Activated B cell treated with CpG ODN at 0.5 μM for 24 hours (primary cell): ENCODE results near the gene IL1F10. TPM values are rescaled to one million over a fixed set of nuclear protein-coding genes. Genes with fewer than 3 reads are reported as not detected.

Experiments used
- ATAC-seq: fragments of 200-7000 bp; cut with Tn5 transposase; one replicate; pipeline ENCODE4 v1.10.0; 2021; ENCODE audit warnings: low read depth, mild to moderate bottlenecking, moderate library complexity
- CTCF ChIA-PET: fragments of 350-600 bp; sonication (Branson Sonifier 250); formaldehyde crosslinking; loops from one replicate; lab custom pipeline; 2021; ENCODE audit warnings: antibody characterized with exemption; lab: Charles Lee
- POLR2A ChIA-PET: fragments of 350-600 bp; sonication (Branson Sonifier 250); formaldehyde crosslinking; loops from one replicate; lab custom pipeline; 2021; ENCODE audit warnings: antibody characterized with exemption; lab: Charles Lee
- DNase-seq: peaks from one replicate; pipeline ENCODE4 v3.0.0; 2022
- H3K27ac Mint-ChIP-seq: one replicate; pipeline ENCODE4 v1.8.0; 2020; ENCODE audit warnings: mixed read lengths
- H3K27me3 Mint-ChIP-seq: one replicate; pipeline ENCODE4 v1.8.0; 2021; ENCODE audit warnings: mixed read lengths
- H3K36me3 Mint-ChIP-seq: one replicate; pipeline ENCODE4 v1.8.0; 2021; ENCODE audit warnings: low read depth, mixed read lengths
- H3K4me1 Mint-ChIP-seq: one replicate; pipeline ENCODE4 v1.8.0; 2021; ENCODE audit warnings: mixed read lengths
- H3K4me3 Mint-ChIP-seq: one replicate; pipeline ENCODE4 v1.8.0; 2020; ENCODE audit warnings: mild to moderate bottlenecking, mixed read lengths
- H3K9me3 Mint-ChIP-seq: one replicate; pipeline ENCODE4 v1.8.0; 2020; ENCODE audit warnings: mixed read lengths
- CTCF ChIP-seq: fragments of 200-600 bp; IDR thresholded peaks from one replicate; pipeline ENCODE4 v1.8.0; 2022; ENCODE audit warnings: antibody characterized with exemption, mild to moderate bottlenecking
- intact Hi-C: fragments of 100-400 bp; cut with micrococcal nuclease; formaldehyde crosslinking; loops from one replicate; pipeline ENCODE4 v1.15.1; 2024
- total RNA-seq: library from RNA; stranded (reverse); gene quantifications from 2 replicates; pipeline ENCODE4 v1.2.3, GENCODE V29; 2022

The IL1F10 gene
- total RNA-seq, 1 donor from 2014 or later: not detected

- H3K4me3 Mint-ChIP-seq: no peak overlapping the region
- no peaks in the 10 kb centered on the region for H3K36me3 Mint-ChIP-seq
- H3K9me3 Mint-ChIP-seq: no peaks in the 10 kb centered on the region
- no peaks in the 10 kb centered on the region for H3K4me1 Mint-ChIP-seq
- no peak for TF ChIP-seq CTCF
- H3K27me3 Mint-ChIP-seq: peaks cover 20% of the 10 kb centered on the region
- DNase-seq (no peak), ATAC-seq (no peak)
- CTCF ChIA-PET: interaction anchor here (3.2 to 6.5 kb wide), 2 partner anchors 56 to 118 kb away, joined by 32 to 71 read pairs; no protein-coding TSS in a partner anchor
- H3K27ac Mint-ChIP-seq: no peak overlapping the region
- intact Hi-C loops: loop anchor here (5.0 kb wide), 1 partner anchor 41 kb away; no protein-coding TSS in a partner anchor
- POLR2A ChIA-PET: no interaction called here
Measured at GRCh38 chr2:113081488-113082210, 13.9 kb downstream of the IL1F10 start.

DNA sequence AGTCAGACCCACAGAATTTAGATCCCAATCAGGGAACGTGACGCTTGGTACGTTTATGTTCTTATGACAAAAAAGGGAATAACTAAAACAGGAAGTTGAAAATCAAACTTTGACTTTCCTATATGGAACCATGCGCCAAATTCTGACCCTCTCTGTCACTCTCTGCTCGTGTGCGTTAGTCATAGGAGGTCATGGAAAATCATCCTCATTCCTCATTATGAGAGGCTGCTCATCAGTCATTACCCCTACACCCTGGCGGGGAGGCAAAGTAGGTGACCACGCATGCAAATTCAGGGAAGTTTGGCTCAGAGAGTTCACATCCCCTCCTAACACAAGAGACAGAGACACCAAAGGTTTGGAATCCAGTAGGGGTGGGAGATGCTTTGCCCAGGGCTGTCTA is 15.5 kb downstream of the IL1F10 start:
- Mint-ChIP-seq H3K9me3 (no peaks in the 10 kb centered on the region), H3K27me3 (peaks cover 10% of the 10 kb centered on the region), H3K36me3 (no peaks in the 10 kb centered on the region), H3K27ac (no peak overlapping the region), H3K4me3 (no peak overlapping the region), H3K4me1 (no peaks in the 10 kb centered on the region)
- ChIA-PET CTCF (interaction anchor here (1.5 to 6.5 kb wide), 2 partner anchors 55 to 116 kb away, joined by 5 to 71 read pairs; no protein-coding TSS in a partner anchor), POLR2A (no interaction called here)
- ATAC-seq: peak; percentile 14
- no peak for DNase-seq
- intact Hi-C loops: loop anchor here (5.0 kb wide), 1 partner anchor 39 kb away; no protein-coding TSS in a partner anchor
- TF ChIP-seq CTCF: no peak

- DNase-seq (no peak), ATAC-seq (peak; percentile 47)
- CTCF ChIA-PET: interaction anchor here (6.5 kb wide), 1 partner anchor 53 kb away, joined by 71 read pairs; no protein-coding TSS in a partner anchor
- H3K27ac Mint-ChIP-seq: no peak overlapping the region
- H3K4me3 Mint-ChIP-seq: no peak overlapping the region
- peaks cover 6% of the 10 kb centered on the region for H3K27me3 Mint-ChIP-seq
- H3K4me1 Mint-ChIP-seq: no peaks in the 10 kb centered on the region
- intact Hi-C loops: loop anchor here (5.0 kb wide), 1 partner anchor 38 kb away; no protein-coding TSS in a partner anchor
- no peaks in the 10 kb centered on the region for H3K36me3 Mint-ChIP-seq
- no peak for TF ChIP-seq CTCF
- POLR2A ChIA-PET: no interaction called here
- no peaks in the 10 kb centered on the region for H3K9me3 Mint-ChIP-seq
Measured at GRCh38 chr2:113084249-113085000, 16.7 kb downstream of the IL1F10 start.

DNA sequence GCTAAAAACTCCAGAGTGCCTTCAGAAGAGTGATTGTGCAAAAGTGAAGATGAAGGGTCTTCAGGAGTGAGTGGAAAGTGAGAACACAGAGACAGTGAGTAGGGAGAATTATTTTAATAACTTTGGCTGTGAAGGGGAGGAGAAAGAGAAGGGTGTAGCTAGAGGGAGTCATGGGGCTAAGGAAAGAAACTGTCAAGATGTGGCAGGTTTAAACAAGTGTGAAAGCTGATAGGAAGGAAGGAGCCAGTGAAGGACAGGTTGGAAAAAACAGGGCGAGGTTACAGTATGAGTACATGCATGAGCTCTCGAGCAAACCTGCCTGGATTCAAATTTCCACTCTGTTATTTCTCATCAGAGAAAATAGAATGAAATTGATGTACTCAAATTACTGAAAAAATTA is 17.8 kb downstream of the IL1F10 start:
- DNase-seq: no peak
- Mint-ChIP-seq H3K9me3 (no peaks in the 10 kb centered on the region), H3K27me3 (no peaks in the 10 kb centered on the region), H3K4me1 (no peaks in the 10 kb centered on the region), H3K4me3 (no peak overlapping the region), H3K27ac (no peak overlapping the region), H3K36me3 (no peaks in the 10 kb centered on the region)
- ChIA-PET CTCF (interaction anchor here (6.5 kb wide), 1 partner anchor 52 kb away, joined by 71 read pairs; no protein-coding TSS in a partner anchor), POLR2A (no interaction called here)
- ATAC-seq: no peak
- no peak for TF ChIP-seq CTCF
- intact Hi-C loops: no loop called here
